GM19397 (cell line): ENCODE data around the gene RHD.
"Not testable (repeated sequence)": the region's sequence is repeated elsewhere in the genome, so short reads cannot be mapped to it uniquely, and the experiment has no call there.

ENCODE experiments used
- ATAC-seq: cut with Tn5 transposase; IDR thresholded peaks from one replicate; pipeline ENCODE4 v1.9.1; 2021; ENCODE audit warnings: mild to moderate bottlenecking, moderate library complexity; ENCODE audit not compliant: unreplicated experiment

RHD gene

GRCh38 chr1:25302330-25302729 is 30.0 kb downstream of the RHD start:
- not testable (repeated sequence) for ATAC-seq

- ATAC-seq, result not testable (repeated sequence)
These were observed 32.6 kb downstream of the RHD start for GRCh38 chr1:25304936-25305335.

- not testable (repeated sequence) for ATAC-seq
These were observed 35.9 kb downstream of the RHD start for GRCh38 chr1:25308168-25308567.

GRCh38 chr1:25309085-25309484 is 36.8 kb downstream of the RHD start:
- not testable (repeated sequence) for ATAC-seq

GRCh38 chr1:25309486-25309885 is 37.2 kb downstream of the RHD start:
- ATAC-seq, result not testable (repeated sequence)

GRCh38 chr1:25312806-25313470 is 40.6 kb downstream of the RHD start:
- ATAC-seq, result not testable (repeated sequence)

GRCh38 chr1:25320314-25320938 is 48.1 kb downstream of the RHD start:
- not testable (repeated sequence) for ATAC-seq

GRCh38 chr1:25322127-25322526 is 49.8 kb downstream of the RHD start:
- ATAC-seq, result not testable (repeated sequence)

GRCh38 chr1:25324407-25324806 is 52.1 kb downstream of the RHD start:
- ATAC-seq, result not testable (repeated sequence)

- ATAC-seq, result not testable (repeated sequence)
These were observed 55.8 kb downstream of the RHD start for GRCh38 chr1:25327864-25328790.

- ATAC-seq, result not testable (repeated sequence)
These were observed 56.5 kb downstream of the RHD start for GRCh38 chr1:25328791-25329185.

- not testable (repeated sequence) for ATAC-seq
These were observed 57.0 kb downstream of the RHD start for GRCh38 chr1:25329336-25329735.

- ATAC-seq, result not testable (repeated sequence)
These were observed 57.6 kb downstream of the RHD start for GRCh38 chr1:25329950-25330349.

- ATAC-seq, result peak; percentile 21
These were observed 64.6 kb downstream of the RHD start for GRCh38 chr1:25336922-25337354.

GRCh38 chr1:25337483-25338187 is 65.3 kb downstream of the RHD start:
- peak; percentile 36 for ATAC-seq

- ATAC-seq, result peak; percentile 69
These were observed 66.1 kb downstream of the RHD start, which contains the start of gene TMEM50A for GRCh38 chr1:25338188-25338981. TSS of gene TMEM50A (plus strand) at chr1:25338334. CDS start at chr1:25340487, 2,153 bp downstream.

GRCh38 chr1:25338986-25339385 is 66.7 kb downstream of the RHD start:
- ATAC-seq, result no peak

GRCh38 chr1:25341746-25342145 is 69.4 kb downstream of the RHD start:
- ATAC-seq, result no peak

GRCh38 chr1:25342846-25343245 is 70.5 kb downstream of the RHD start:
- no peak for ATAC-seq

GRCh38 chr1:25343872-25344271 is 71.6 kb downstream of the RHD start:
- no peak for ATAC-seq
